ENCODE results near the gene LAMA1. TPM values are rescaled to one million over a fixed set of nuclear protein-coding genes. Genes with fewer than 3 reads are reported as not detected.

LAMA1 gene
- total and polyA plus RNA-seq, 2 of the 8 experiments (the other 6 are each of a cell fraction or from before 2014, with no cell fraction given) = 30.4 to 48.7 TPM

GRCh38 chr18:7112936-7113335 is 4.7 kb downstream of the LAMA1 start (continued):
- TF ChIP-seq CBX5 (IDR thresholded peaks at IDR 0.05; ENCODE audit: low read depth, low read length) = no peak
- no peak for TF ChIP-seq SAP30 (IDR thresholded peaks at IDR 0.05; ENCODE audit: insufficient read depth, insufficient replicate concordance, low read length)

Measured in H1 (cell line).